Breast epithelium (tissue), 4 donors: ENCODE results near the gene RLIM. TPM values are rescaled to one million over a fixed set of nuclear protein-coding genes. Genes with fewer than 3 reads are reported as not detected.

Experiments
- DNase-seq, 2 donors: peaks; one replicate each; pipeline ENCODE4 v3.0.0-alpha.2; 2019; ENCODE audit warnings: low spot score in 2 of 2
- H3K27ac ChIP-seq, 2 donors: fragments of 200-600 bp; sonication (generic) in 1 of 2; one replicate each; pipeline ENCODE4 v1.5.1; 2016 to 2019; ENCODE audit warnings: mild to moderate bottlenecking in 1 of 2
- H3K27me3 ChIP-seq, 2 donors: fragments of 200-600 bp; sonication (generic) in 1 of 2; one replicate each; pipeline versions ENCODE4 v1.5.1 to v1.6.0; 2017 to 2019; ENCODE audit warnings: control low read depth in 1 of 2, mild to moderate bottlenecking in 1 of 2
- H3K36me3 ChIP-seq: fragments of 200-600 bp; one replicate; pipeline ENCODE4 v1.5.1; 2019
- H3K4me1 ChIP-seq, 2 donors: fragments of 200-600 bp; sonication (generic); one replicate each; pipeline ENCODE4 v1.5.1; 2016 to 2019; ENCODE audit warnings: control low read depth in 1 of 2
- H3K4me3 ChIP-seq, 3 donors: fragments of 200-600 bp; sonication (generic); 1 replicate in 2 of 3; 2 replicates in 1 of 3; pipeline ENCODE4 v1.5.1; 2016 to 2019; ENCODE audit warnings: mild to moderate bottlenecking in 3 of 3, moderate library complexity in 2 of 3
- H3K9me3 ChIP-seq, 2 donors: fragments of 200-600 bp; sonication (generic) in 1 of 2; one replicate each; pipeline ENCODE4 v1.5.1; 2016 to 2019; ENCODE audit warnings: control low read depth in 1 of 2
- CTCF ChIP-seq, 3 donors: fragments of 450-650 bp; IDR thresholded peaks; one replicate each; pipeline ENCODE4 v1.5.1; 2016 to 2017; ENCODE audit warnings: antibody characterized with exemption in 3 of 3, mild to moderate bottlenecking in 3 of 3, moderate library complexity in 3 of 3
- POLR2A ChIP-seq: fragments of 450-650 bp; IDR thresholded peaks from one replicate; pipeline ENCODE4 v1.6.1; 2016; ENCODE audit warnings: antibody characterized with exemption, mild to moderate bottlenecking, moderate library complexity
- POLR2AphosphoS5 ChIP-seq, 3 donors: sonication (generic); formaldehyde crosslinking; IDR thresholded peaks; one replicate each; pipeline ENCODE4 v1.6.1; 2017; ENCODE audit warnings: antibody characterized with exemption in 3 of 3
- intact Hi-C: fragments of 100-400 bp; cut with DNase I; formaldehyde crosslinking; loops from one replicate; pipeline ENCODE4 v1.15.1; 2023; ENCODE audit warnings: low total_unique reads
- total RNA-seq, 3 donors: library from RNA; depleted of rRNA; stranded (reverse); fragments of >200 nt; gene quantifications; one replicate each; pipeline ENCODE4 v1.1.0, GENCODE V29; 2016

RLIM gene
- total RNA-seq, 3 donors from 2014 or later: 32.1 to 45.1 (median 33.8) TPM

- TF ChIP-seq POLR2AphosphoS5 (IDR thresholded peaks at IDR 0.05) (no peak), CTCF (IDR thresholded peaks at IDR 0.05) (no peak), POLR2A (no peak)
Measured at GRCh38 chrX:74585766-74586165, 28.7 kb downstream of the RLIM start.

GRCh38 chrX:74579597-74580198, 34.7 kb downstream of the RLIM start:
- DNase-seq: no peak
- TF ChIP-seq POLR2AphosphoS5 (IDR thresholded peaks at IDR 0.05): no peak
- no peak for TF ChIP-seq POLR2A
- no peak for TF ChIP-seq CTCF (IDR thresholded peaks at IDR 0.05)
- H3K36me3 ChIP-seq: no peaks in the 10 kb centered on the region
- no peaks in the 10 kb centered on the region for H3K9me3 ChIP-seq
- peaks cover 0 to 12% of the 10 kb centered on the region in 2 donors for H3K27me3 ChIP-seq
- H3K27ac ChIP-seq: no peak overlapping the region
- intact Hi-C loops: no loop called here
- H3K4me1 ChIP-seq: no peaks in the 10 kb centered on the region
- no peak overlapping the region for H3K4me3 ChIP-seq

More at GRCh38 chrX:74585766-74586165, 28.7 kb downstream of the RLIM start:
- DNase-seq: no peak
- Histone ChIP-seq H3K9me3 (no peaks in the 10 kb centered on the region), H3K36me3 (no peaks in the 10 kb centered on the region), H3K4me3 (no peak overlapping the region), H3K27me3 (peaks cover 0 to 18% of the 10 kb centered on the region in 2 donors), H3K27ac (no peak overlapping the region), H3K4me1 (no peaks in the 10 kb centered on the region)
- intact Hi-C loops: no loop called here

DNA sequence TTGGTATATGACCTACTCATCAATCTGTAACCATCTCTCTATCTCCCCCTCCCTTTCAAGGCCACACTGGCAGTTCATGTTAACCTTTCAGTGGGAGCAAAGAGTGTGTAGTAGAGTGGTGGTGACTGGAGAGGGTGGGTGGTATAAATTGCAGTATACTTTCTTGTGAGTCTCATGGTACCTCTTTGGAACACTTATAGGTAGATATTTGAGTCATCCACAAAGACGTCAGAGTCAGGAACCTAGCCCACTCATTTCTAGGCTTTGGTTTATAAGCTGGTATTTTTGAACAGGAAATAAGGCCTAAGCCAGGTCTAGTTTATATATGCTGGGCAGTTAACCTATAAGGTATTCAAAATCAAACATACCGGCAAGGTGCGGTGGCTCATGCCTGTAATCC, 36.3 kb downstream of the RLIM start:
- no peak for DNase-seq
- H3K9me3 ChIP-seq: no peaks in the 10 kb centered on the region
- no peaks in the 10 kb centered on the region for H3K36me3 ChIP-seq
- no peak overlapping the region for H3K27ac ChIP-seq
- H3K27me3 ChIP-seq: peaks cover 0 to 15% of the 10 kb centered on the region in 2 donors
- no peak overlapping the region for H3K4me3 ChIP-seq
- intact Hi-C loops: no loop called here
- H3K4me1 ChIP-seq: no peaks in the 10 kb centered on the region
- TF ChIP-seq POLR2A (no peak), CTCF (IDR thresholded peaks at IDR 0.05) (no peak), POLR2AphosphoS5 (IDR thresholded peaks at IDR 0.05) (no peak)

GRCh38 chrX:74557378-74557777, 57.0 kb downstream of the RLIM start:
- no peak overlapping the region for H3K27ac ChIP-seq
- no peak for TF ChIP-seq POLR2A
- TF ChIP-seq CTCF (IDR thresholded peaks at IDR 0.05): no peak
- no peak for TF ChIP-seq POLR2AphosphoS5 (IDR thresholded peaks at IDR 0.05)
- H3K4me3 ChIP-seq: no peak overlapping the region
- no peaks in the 10 kb centered on the region for H3K36me3 ChIP-seq
- H3K9me3 ChIP-seq: no peaks in the 10 kb centered on the region
- no peaks in the 10 kb centered on the region for H3K4me1 ChIP-seq
- intact Hi-C loops: no loop called here
- peaks cover 0 to 49% of the 10 kb centered on the region in 2 donors for H3K27me3 ChIP-seq
- DNase-seq: no peak

DNA sequence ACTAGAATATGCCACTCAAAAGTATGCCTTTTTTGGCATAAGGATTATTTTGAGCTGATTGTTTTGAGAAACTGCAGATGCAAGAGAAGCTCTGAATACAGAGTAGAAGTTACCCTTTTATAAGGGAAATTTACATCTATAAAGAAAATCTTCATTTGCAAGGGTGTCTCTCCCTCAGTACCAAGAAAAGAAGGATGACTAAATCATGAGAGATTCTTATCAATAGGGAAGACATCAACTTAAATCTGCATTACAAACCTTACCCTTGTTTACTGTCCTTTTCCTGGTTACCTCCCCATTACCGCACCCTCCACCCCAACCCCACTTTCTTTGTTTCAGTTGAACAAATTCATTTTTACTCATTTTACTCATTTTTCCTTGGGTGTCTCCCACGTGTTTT, 62.5 kb downstream of the RLIM start:
- Histone ChIP-seq H3K4me3 (no peak overlapping the region), H3K9me3 (no peaks in the 10 kb centered on the region), H3K36me3 (no peaks in the 10 kb centered on the region), H3K4me1 (no peaks in the 10 kb centered on the region), H3K27ac (no peak overlapping the region), H3K27me3 (peaks cover 0 to 33% of the 10 kb centered on the region in 2 donors)
- no peak for DNase-seq
- intact Hi-C loops: no loop called here
- TF ChIP-seq CTCF (IDR thresholded peaks at IDR 0.05) (no peak), POLR2AphosphoS5 (IDR thresholded peaks at IDR 0.05) (no peak), POLR2A (no peak)
